GM23338 (cell line): ENCODE measurements around the gene PALMD.

Experiments
- CREB1 ChIP-seq: fragments of 250-450 bp; sonication (Bioruptor Pico); IDR thresholded peaks from 2 replicates; pipeline ENCODE4 v1.5.0; 2020; ENCODE audit warnings: low read depth, mild to moderate bottlenecking, moderate library complexity
- EZH2 ChIP-seq: fragments of 200-600 bp; sonication (generic); IDR thresholded peaks from one replicate; pipeline ENCODE4 v1.8.0; 2017; ENCODE audit warnings: antibody characterized with exemption, mild to moderate bottlenecking, low read depth; ENCODE audit not compliant: unreplicated experiment
- EZH2phosphoT487 ChIP-seq: fragments of 200-600 bp; sonication (generic); IDR thresholded peaks from one replicate; pipeline ENCODE4 v1.8.1; 2018; ENCODE audit warnings: antibody characterized with exemption; ENCODE audit not compliant: unreplicated experiment
- JUNB ChIP-seq: IDR thresholded peaks from one replicate; pipeline ENCODE4 v1.6.1; 2016; ENCODE audit warnings: antibody characterized with exemption; ENCODE audit not compliant: unreplicated experiment
- POLR2AphosphoS5 ChIP-seq: IDR thresholded peaks from 2 replicates; pipeline ENCODE4 v1.6.1; 2016; ENCODE audit warnings: antibody characterized with exemption, low read depth
- REST ChIP-seq: IDR thresholded peaks from one replicate; pipeline ENCODE4 v1.6.1; 2018; ENCODE audit warnings: antibody characterized with exemption; ENCODE audit not compliant: unreplicated experiment
- ZNF462 ChIP-seq: fragments of 250-450 bp; sonication (Bioruptor Pico); IDR thresholded peaks from 2 replicates; pipeline ENCODE4 v1.5.0; 2020; ENCODE audit warnings: mild to moderate bottlenecking, moderate library complexity
- TF ChIP-seq, protein P1 (sequence below), 2 experiments: fragments of 200-600 bp in 1 of 2; sonication (generic) in 1 of 2; conservative IDR thresholded peaks; 2 replicates each; pipeline versions ENCODE4 v1.5.1 to v1.6.1; 2016 to 2017; ENCODE audit warnings: antibody characterized with exemption in 2 of 2, low read depth in 2 of 2, mild to moderate bottlenecking in 2 of 2, moderate library complexity in 1 of 2
- TF ChIP-seq, protein P2 (sequence below): IDR thresholded peaks from 2 replicates; pipeline ENCODE4 v1.6.1; 2016; ENCODE audit warnings: antibody characterized with exemption

DNA sequence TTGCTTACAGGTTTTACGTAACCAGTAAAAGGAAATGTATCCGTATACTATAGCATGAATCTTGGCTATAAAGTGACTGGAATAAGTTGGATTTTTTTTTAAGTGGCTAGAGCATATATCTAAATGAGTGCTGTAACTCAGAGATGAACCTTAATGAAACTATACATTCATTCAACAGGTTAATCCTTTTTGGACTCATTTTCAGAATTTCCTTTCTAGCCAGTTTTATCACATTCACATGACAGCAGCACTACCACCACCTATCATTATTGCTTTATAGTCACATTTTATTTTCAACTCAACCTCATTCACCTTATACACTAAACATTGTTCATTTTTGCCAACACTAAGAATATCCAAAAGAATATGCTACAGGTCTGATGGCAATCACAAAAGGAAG lies 89.9 kb downstream of the PALMD start:
- TF ChIP-seq, protein P1, sequence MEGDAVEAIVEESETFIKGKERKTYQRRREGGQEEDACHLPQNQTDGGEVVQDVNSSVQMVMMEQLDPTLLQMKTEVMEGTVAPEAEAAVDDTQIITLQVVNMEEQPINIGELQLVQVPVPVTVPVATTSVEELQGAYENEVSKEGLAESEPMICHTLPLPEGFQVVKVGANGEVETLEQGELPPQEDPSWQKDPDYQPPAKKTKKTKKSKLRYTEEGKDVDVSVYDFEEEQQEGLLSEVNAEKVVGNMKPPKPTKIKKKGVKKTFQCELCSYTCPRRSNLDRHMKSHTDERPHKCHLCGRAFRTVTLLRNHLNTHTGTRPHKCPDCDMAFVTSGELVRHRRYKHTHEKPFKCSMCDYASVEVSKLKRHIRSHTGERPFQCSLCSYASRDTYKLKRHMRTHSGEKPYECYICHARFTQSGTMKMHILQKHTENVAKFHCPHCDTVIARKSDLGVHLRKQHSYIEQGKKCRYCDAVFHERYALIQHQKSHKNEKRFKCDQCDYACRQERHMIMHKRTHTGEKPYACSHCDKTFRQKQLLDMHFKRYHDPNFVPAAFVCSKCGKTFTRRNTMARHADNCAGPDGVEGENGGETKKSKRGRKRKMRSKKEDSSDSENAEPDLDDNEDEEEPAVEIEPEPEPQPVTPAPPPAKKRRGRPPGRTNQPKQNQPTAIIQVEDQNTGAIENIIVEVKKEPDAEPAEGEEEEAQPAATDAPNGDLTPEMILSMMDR (conservative IDR thresholded peaks at IDR 0.05; ENCODE audit: low read depth in 2 of 2): no peak
- TF ChIP-seq POLR2AphosphoS5 (no peak), EZH2phosphoT487 (no peak), ZNF462 (CRISPR knock-in tag) (no peak), EZH2 (no peak), REST (no peak), JUNB (no peak), CREB1 (CRISPR knock-in tag) (no peak)
- TF ChIP-seq, protein P2, sequence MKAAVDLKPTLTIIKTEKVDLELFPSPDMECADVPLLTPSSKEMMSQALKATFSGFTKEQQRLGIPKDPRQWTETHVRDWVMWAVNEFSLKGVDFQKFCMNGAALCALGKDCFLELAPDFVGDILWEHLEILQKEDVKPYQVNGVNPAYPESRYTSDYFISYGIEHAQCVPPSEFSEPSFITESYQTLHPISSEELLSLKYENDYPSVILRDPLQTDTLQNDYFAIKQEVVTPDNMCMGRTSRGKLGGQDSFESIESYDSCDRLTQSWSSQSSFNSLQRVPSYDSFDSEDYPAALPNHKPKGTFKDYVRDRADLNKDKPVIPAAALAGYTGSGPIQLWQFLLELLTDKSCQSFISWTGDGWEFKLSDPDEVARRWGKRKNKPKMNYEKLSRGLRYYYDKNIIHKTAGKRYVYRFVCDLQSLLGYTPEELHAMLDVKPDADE: no peak
